Endothelial cell of umbilical vein (primary cell): ENCODE results near the gene RNF157. TPM values are rescaled to one million over a fixed set of nuclear protein-coding genes. Genes with fewer than 3 reads are reported as not detected.

Experiments
- BruUV-seq: library from RNA; stranded (reverse); fragments of 400-500 nt; replicated peaks from 2 replicates; lab custom pipeline; 2021; lab: Mats Ljungman, UMichigan
- CTCF ChIA-PET: fragments of 300-600, 350-600 bp; sonication (Branson Sonifier 250); formaldehyde crosslinking; loops from one replicate; lab custom pipeline; 2021; ENCODE audit warnings: antibody characterized with exemption, inconsistent platforms; lab: Charles Lee
- POLR2A ChIA-PET: fragments of 300-600, 350-600 bp; sonication (Branson Sonifier 250); formaldehyde crosslinking; loops from one replicate; lab custom pipeline; 2021; ENCODE audit warnings: antibody characterized with exemption, inconsistent platforms; lab: Charles Lee
- DNase-seq: peaks from one replicate; pipeline ENCODE4 v3.0.0-alpha.2; 2011; ENCODE audit warnings: low read depth, low spot score
- FAIRE-seq: peaks from 2 replicates; lab custom pipeline; 2011; peaks lifted over from hg19 to GRCh38; lab: Jason Lieb, UNC
- H2AFZ ChIP-seq: 2 replicates; pipeline ENCODE4 v1.6.0; 2012; ENCODE audit warnings: low read depth, low read length, control low read depth, inconsistent platforms
- H3K27ac ChIP-seq: 2 replicates; pipeline ENCODE4 v1.5.1; 2011; ENCODE audit warnings: low read depth, mild to moderate bottlenecking, control low read depth, low read length, moderate library complexity; ENCODE audit not compliant: insufficient read depth
- H3K27me3 ChIP-seq, 2 experiments: 2 replicates each; pipeline versions ENCODE4 v1.6.0 to v1.6.1; 2011; ENCODE audit warnings: low read length in 2 of 2, mixed read lengths in 1 of 2; ENCODE audit not compliant: control insufficient read depth in 2 of 2, insufficient read depth in 2 of 2
- H3K36me3 ChIP-seq, 2 experiments: 2 replicates in 1 of 2; 3 replicates in 1 of 2; pipeline ENCODE4 v1.5.1; 2011; ENCODE audit warnings: low read length in 2 of 2, mild to moderate bottlenecking in 1 of 2, moderate library complexity in 1 of 2; ENCODE audit not compliant: control insufficient read depth in 2 of 2, insufficient read depth in 2 of 2; ENCODE audit errors: extremely low read depth in 1 of 2
- H3K4me1 ChIP-seq: 3 replicates; pipeline ENCODE4 v1.5.1; 2011; ENCODE audit warnings: mild to moderate bottlenecking, low read length; ENCODE audit not compliant: control insufficient read depth, insufficient read depth; ENCODE audit errors: extremely low read depth
- H3K4me2 ChIP-seq: 2 replicates; pipeline ENCODE4 v1.6.1; 2011; ENCODE audit warnings: low read length, control low read depth, mixed read lengths; ENCODE audit not compliant: insufficient read depth
- H3K4me3 ChIP-seq, 3 experiments: fragments of 200-600 bp in 1 of 3; sonication (generic), shearing (Covaris generic) in 1 of 3; replicated peaks in 1 of 3; 2 replicates each; pipeline ENCODE4 v1.5.1; 2011 to 2016; ENCODE audit warnings: control low read depth in 3 of 3, low read length in 3 of 3, mild to moderate bottlenecking in 2 of 3, inconsistent platforms in 1 of 3, low read depth in 1 of 3, moderate library complexity in 1 of 3; ENCODE audit not compliant: insufficient read depth in 1 of 3
- H3K79me2 ChIP-seq: 2 replicates; pipeline ENCODE4 v1.6.0; 2012; ENCODE audit warnings: low read length, inconsistent platforms; ENCODE audit not compliant: control insufficient read depth, insufficient read depth
- H3K9ac ChIP-seq: replicated peaks from 2 replicates; pipeline ENCODE3; 2011; ENCODE audit warnings: low read length, control low read depth; ENCODE audit not compliant: insufficient read depth; ENCODE audit errors: extremely low read depth
- H3K9me1 ChIP-seq: replicated peaks from 3 replicates; pipeline ENCODE4 v1.6.0; 2011; ENCODE audit warnings: mild to moderate bottlenecking, low read length; ENCODE audit not compliant: control insufficient read depth, insufficient read depth; ENCODE audit errors: extremely low read depth
- H3K9me3 ChIP-seq: replicated peaks from 2 replicates; pipeline ENCODE4 v1.5.1; 2012; ENCODE audit warnings: low read length, inconsistent platforms; ENCODE audit not compliant: control insufficient read depth, insufficient read depth
- H4K20me1 ChIP-seq: replicated peaks from 2 replicates; pipeline ENCODE3; 2011; ENCODE audit warnings: mild to moderate bottlenecking, low read length; ENCODE audit not compliant: control insufficient read depth, insufficient read depth; ENCODE audit errors: extremely low read depth
- CTCF ChIP-seq, 2 donors: IDR thresholded peaks; 1 replicate in 1 of 2; 2 replicates in 1 of 2; pipeline ENCODE4 v1.5.1; 2011; ENCODE audit warnings: low read length in 2 of 2, mild to moderate bottlenecking in 2 of 2, moderate library complexity in 2 of 2, control low read depth in 1 of 2, inconsistent platforms in 1 of 2, low read depth in 1 of 2; ENCODE audit not compliant: insufficient read depth in 1 of 2; ENCODE audit errors: extremely low read depth in 1 of 2
- EZH2 ChIP-seq: IDR thresholded peaks from 2 replicates; pipeline ENCODE4 v1.6.1; 2012; ENCODE audit warnings: borderline replicate concordance, low read depth, mild to moderate bottlenecking, moderate library complexity, low read length, inconsistent platforms; ENCODE audit not compliant: severe bottlenecking
- FOS ChIP-seq: IDR thresholded peaks from 2 replicates; pipeline ENCODE4 v1.6.1; 2011; ENCODE audit warnings: mild to moderate bottlenecking, low read length, moderate library complexity, borderline replicate concordance; ENCODE audit not compliant: insufficient read depth
- GATA2 ChIP-seq: IDR thresholded peaks from 2 replicates; pipeline ENCODE4 v1.7.0; 2011; ENCODE audit warnings: low read depth, mild to moderate bottlenecking, moderate library complexity, mixed read lengths, low read length; ENCODE audit not compliant: insufficient read length, insufficient read depth
- JUN ChIP-seq: IDR thresholded peaks from 2 replicates; pipeline ENCODE4 v1.6.1; 2011; ENCODE audit warnings: borderline replicate concordance, low read depth; ENCODE audit not compliant: insufficient read length, insufficient read depth
- MAX ChIP-seq: IDR thresholded peaks from 2 replicates; pipeline ENCODE4 v1.6.1; 2011; ENCODE audit not compliant: insufficient read depth, insufficient read length
- MYC ChIP-seq: IDR thresholded peaks from one replicate; pipeline ENCODE4 v1.6.1; 2011; ENCODE audit warnings: mild to moderate bottlenecking, low read depth, low read length
- POLR2A ChIP-seq: IDR thresholded peaks from 2 replicates; pipeline ENCODE4 v1.6.1; 2012; ENCODE audit warnings: low read depth, mild to moderate bottlenecking, control low read depth, low read length
- POLR2AphosphoS5 ChIP-seq: IDR thresholded peaks from 2 replicates; pipeline ENCODE4 v1.6.1; 2012; ENCODE audit warnings: low read depth, mild to moderate bottlenecking, control low read depth, low read length, moderate library complexity; ENCODE audit not compliant: insufficient read depth
- dilution Hi-C: fragments of 300-500 bp; cut with MboI; formaldehyde crosslinking; loops from one replicate; pipeline ENCODE4 v1.15.0; 2019; ENCODE audit warnings: low sequenced_read_pairs; ENCODE audit not compliant: extremely low pct_ligation_motif_present
- intact Hi-C: fragments of 100-400 bp; cut with micrococcal nuclease; formaldehyde crosslinking; loops from one replicate; pipeline ENCODE4 v1.10.0; 2022
- polyA plus RNA-seq, 4 experiments: library from polyadenylated mRNA; depleted of rRNA in 3 of 4; stranded (reverse) in 3 of 4; unstranded in 1 of 4; fragments of >200 nt; gene quantifications; 2 replicates each; pipeline versions ENCODE4 v1.2.1 to v1.2.3, GENCODE V29; 2011 to 2012; ENCODE audit warnings: missing spikeins in 1 of 4
- total RNA-seq: library from RNA; stranded (reverse); gene quantifications from 2 replicates; pipeline ENCODE4 v1.2.3, GENCODE V29; 2021

The RNF157 gene
- total and polyA plus RNA-seq, 2 donors (not counting 3 experiments of a cell fraction or from before 2014, with no cell fraction given) = 0.07 to 0.86 TPM

- BruUV-seq = no TSS peak
- Histone ChIP-seq H3K36me3 (peaks cover 0 to 7% of the 10 kb centered on the region in 2 experiments), H3K27ac (peak overlapping the region; percentile 52), H3K9me3 (no peaks in the 10 kb centered on the region), H4K20me1 (no peaks in the 10 kb centered on the region), H3K9ac (peak overlapping the region; percentile 69), H3K4me3 (peak overlapping the region; percentile 73 to 87 (median 78)), H3K79me2 (peaks cover 11% of the 10 kb centered on the region), H2AFZ (peak overlapping the region; percentile 98), H3K4me2 (peak overlapping the region; percentile 79), H3K27me3 (no peaks in the 10 kb centered on the region), H3K4me1 (peaks cover 8% of the 10 kb centered on the region), H3K9me1 (no peaks in the 10 kb centered on the region)
- intact Hi-C loops = loop anchor here (1.0 kb wide), 2 partner anchors 12 to 31 kb away; partner anchors contain the start of gene SRP68
- TF ChIP-seq EZH2 = no peak
- no peak for TF ChIP-seq FOS
- TF ChIP-seq GATA2 = no peak
- TF ChIP-seq POLR2AphosphoS5 = no peak
- TF ChIP-seq MYC = no peak
- TF ChIP-seq JUN = no peak
- DNase-seq (no peak), FAIRE-seq (peak; percentile 28)
- ChIA-PET POLR2A (interaction anchor here (0.6 to 1.2 kb wide), 2 partner anchors 31 to 164 kb away, joined by 5 read pairs; partner anchors contain the start of gene SRP68), CTCF (interaction anchor here (1.0 to 4.2 kb wide), 9 partner anchors 10 to 295 kb away, joined by 3 to 24 read pairs (median 4); partner anchors contain the start of genes MRPL38 and PRPSAP1)
- dilution Hi-C loops = no loop called here
These were observed 137.4 kb downstream of the RNF157 start for GRCh38 chr17:76102944-76103273.

- Histone ChIP-seq H3K4me3 (no peak overlapping the region), H2AFZ (no peak overlapping the region), H3K36me3 (peaks cover 4 to 34% of the 10 kb centered on the region in 2 experiments), H3K4me1 (peaks cover 3% of the 10 kb centered on the region), H3K9me1 (no peaks in the 10 kb centered on the region), H3K9ac (no peak overlapping the region), H4K20me1 (no peaks in the 10 kb centered on the region), H3K79me2 (peaks cover 6% of the 10 kb centered on the region), H3K27me3 (no peaks in the 10 kb centered on the region), H3K9me3 (no peaks in the 10 kb centered on the region), H3K4me2 (no peak overlapping the region), H3K27ac (no peak overlapping the region)
- intact Hi-C loops (no loop called here), dilution Hi-C loops (no loop called here)
- ChIA-PET CTCF (no interaction called here), POLR2A (no interaction called here)
- FAIRE-seq (no peak), DNase-seq (no peak)
- no peak for TF ChIP-seq GATA2
- no peak for TF ChIP-seq MAX
- no peak for TF ChIP-seq MYC
- TF ChIP-seq CTCF (IDR thresholded peaks at IDR 0.05; ENCODE audit: extremely low read depth in 1 of 2, insufficient read depth in 1 of 2, low read depth in 1 of 2, low read length in 2 of 2) = no peak
- no peak for TF ChIP-seq POLR2AphosphoS5
- no peak for TF ChIP-seq POLR2A
- TF ChIP-seq EZH2 = no peak
- TF ChIP-seq JUN = no peak
- TF ChIP-seq FOS = no peak
- no TSS peak for BruUV-seq
These were observed 142.5 kb downstream of the RNF157 start for GRCh38 chr17:76097716-76098295.
